NCI-H2081 (cell line): ENCODE results near the gene POU2F2.

ENCODE experiments used
- DNase-seq, 2 experiments: peaks; one replicate each; lab custom pipeline; 2025; lab: John Stamatoyannopoulos, UW

POU2F2 gene

GRCh38 chr19:42132030-42132628 is at the start of gene POU2F2:
TSS of gene POU2F2 (minus strand) at chr19:42132446. CDS start at chr19:42132411, 35 bp downstream.
- no peak for DNase-seq

DNA sequence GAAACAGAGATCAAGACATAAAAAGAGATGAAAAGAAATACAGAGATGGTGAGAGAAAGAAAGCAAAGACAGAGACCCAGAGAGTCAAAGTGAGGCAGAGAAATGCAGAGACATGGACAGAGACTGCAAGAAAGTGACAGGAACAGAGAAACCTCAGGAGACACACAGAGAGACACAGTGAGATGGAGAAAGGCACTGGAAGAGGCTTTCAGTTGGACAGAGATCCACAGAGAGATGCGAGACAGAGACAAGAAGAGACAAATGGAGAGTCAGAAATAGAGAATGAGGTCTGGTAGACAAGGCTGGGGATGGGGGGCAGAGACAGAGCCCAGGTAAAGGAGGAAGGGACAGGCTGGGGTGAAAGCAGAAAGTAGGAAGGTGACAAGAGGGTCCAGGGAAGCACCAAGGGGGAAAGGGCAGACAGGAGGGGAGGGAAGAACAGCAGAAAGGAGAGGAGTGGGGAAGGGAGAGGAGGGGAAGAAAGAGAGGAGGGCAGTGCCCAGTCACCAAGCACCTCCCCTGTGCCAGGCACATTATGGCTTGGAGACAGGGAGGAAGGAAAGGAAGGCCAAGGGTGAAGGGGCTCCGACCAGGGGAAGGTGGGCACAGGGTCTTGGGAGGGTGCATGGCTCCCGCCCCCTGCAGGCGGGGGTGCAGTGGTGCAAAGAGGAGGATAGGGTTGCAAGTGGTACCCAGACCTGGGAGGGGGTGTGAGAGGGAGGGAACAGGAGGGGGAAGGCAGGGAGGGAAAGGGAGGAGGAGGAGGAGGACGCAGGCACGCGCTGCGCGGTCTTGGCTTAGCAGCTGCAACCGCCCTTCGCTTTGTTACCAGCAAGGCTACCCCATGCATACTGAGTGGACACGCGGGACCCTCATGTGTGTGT is 46.8 kb upstream of the POU2F2 start:
- DNase-seq = no peak

DNA sequence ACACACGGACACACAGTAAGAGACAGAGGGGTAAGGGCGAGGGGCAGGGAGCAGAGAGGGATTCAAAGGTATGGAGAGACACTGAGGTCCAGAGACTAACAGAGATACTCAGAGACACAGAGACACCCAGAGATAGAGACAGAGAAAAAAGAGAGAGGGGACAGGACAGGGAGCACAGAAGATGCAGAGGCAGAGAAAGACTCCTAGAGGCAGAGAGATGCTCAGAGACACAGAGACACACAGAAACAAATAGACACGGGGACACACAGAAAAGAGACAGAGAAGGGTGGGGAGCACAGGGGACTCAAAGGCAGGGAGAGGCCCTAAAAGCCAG is 45.4 kb upstream of the POU2F2 start:
- DNase-seq = no peak

DNA sequence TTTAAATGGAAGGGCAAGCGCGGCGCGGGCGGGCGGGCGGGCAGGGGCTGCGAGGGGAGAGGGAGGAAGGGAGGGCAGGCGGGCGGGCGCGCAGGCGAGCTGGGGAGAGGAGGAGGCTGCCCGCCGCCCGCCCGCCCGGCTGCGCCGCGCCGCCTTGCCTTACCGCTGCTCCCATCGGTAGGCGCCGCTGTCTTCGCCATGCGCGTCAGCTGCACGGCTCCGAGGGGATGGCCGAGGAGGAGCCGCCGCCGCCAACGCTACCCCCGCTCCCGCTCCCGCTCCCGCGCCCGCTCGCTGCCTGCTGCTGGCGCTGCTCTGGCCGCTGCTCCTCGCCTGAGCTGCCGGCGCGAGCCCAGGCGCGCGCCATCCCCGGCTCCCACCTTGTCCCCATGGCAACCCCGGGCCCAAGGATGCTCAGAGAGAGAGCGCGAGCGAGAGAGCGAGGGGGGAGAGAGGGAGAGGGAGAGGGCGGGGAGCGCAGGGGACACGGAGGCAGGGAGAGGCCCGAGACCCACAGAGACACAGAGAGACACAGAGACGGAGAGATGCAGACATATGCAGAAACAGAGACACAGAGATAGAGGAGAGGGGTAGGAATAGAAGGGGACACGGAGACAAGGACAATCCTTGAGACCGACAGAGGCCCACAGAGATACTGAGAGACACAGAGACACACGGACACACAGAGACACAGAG is 44.9 kb upstream of the POU2F2 start:
- DNase-seq = peak; percentile 78 to 79

DNA sequence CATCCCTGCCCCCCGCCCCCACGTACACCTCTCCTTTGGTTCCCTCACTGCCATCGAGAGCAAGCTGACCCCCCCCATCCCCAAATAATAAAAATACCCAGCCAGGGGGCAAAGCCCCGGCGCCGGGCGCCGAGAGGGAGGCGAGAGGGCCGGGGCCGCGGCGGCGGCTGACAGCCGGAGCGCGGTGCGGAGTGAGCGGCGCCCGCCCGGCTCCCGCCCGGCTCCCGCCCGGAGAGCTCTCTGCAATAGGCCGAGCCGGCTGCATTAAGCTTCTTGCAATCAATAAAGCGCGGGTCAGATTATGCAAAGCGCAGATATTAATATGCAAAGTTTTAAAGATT is 44.4 kb upstream of the POU2F2 start:
- DNase-seq = no peak

DNA sequence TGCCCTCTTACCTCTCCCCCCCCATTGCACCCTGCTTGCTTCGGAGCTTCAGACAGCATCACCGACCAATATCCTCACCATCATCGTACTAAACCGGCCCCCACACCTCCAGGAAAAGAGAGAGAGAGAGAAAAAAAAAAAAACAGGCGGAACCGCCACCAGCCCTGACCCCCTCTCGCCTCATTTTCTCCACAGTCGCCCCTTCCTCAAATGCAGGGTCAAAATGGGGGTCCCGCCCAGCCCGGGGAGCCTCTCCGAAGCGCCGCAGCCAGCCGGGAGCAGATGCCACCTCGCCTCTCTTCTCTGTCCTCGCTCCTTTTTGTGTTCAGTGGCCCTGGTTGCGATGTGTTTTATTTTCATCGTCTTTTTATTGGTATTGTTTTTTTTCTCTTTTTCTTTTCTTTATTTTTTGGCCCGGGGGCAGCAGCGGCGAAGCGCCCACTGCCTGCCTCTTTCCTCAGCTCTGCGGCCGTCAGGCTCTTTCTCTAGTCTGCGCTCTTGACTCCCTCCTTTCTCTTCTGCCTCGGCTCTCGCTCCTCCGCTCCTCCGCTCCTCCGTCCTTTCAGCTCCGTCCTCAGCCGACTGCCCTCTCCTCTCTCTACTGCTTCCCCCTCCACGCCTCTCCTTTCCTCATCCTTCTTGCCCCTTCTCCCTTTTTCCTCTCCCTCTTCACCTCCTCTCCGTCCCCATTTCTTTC is 43.9 kb upstream of the POU2F2 start:
- DNase-seq = peak in 1 of 2 experiments; percentile 13

GRCh38 chr19:42174958-42175734 is 42.9 kb upstream of the POU2F2 start:
- no peak for DNase-seq

DNA sequence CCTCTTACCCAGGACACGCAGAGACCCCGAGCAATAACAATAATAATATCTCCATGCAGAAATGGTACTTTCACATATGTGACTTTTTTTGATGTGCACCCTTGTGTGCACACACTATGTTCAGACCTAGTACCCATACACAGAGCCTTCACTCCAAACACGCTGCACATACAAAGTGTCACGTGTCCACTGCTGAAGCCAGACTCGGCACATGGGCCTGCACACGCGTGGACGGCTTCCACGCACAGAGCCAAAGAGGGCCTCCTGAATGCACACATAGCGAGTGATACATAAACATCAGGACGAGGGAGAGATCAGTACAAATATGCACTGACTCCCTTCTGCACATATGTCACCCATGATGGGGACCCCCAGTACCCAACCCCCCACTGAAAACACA is 41.9 kb upstream of the POU2F2 start:
- no peak for DNase-seq

- DNase-seq = no peak
These were observed 41.4 kb upstream of the POU2F2 start for GRCh38 chr19:42173695-42174094.

DNA sequence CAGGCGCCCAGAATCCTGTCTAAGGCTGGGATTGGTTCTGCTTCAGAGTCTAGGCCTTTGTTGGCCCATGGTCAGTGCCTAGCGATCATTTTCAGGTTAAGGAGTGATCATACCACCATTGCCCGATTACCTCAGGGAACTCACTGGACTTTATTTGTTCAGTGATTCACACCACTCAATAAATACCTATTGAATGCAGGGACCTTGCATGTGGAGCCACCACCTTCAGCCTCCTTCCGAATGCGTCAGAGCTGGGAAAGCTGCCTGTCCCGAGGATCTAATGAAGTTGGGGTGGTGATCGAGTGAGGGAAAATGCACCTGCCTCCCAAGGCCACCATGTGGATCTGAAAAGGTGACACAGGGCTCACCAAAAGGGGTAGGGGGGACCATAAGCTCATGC is 40.0 kb upstream of the POU2F2 start:
- no peak for DNase-seq

DNA sequence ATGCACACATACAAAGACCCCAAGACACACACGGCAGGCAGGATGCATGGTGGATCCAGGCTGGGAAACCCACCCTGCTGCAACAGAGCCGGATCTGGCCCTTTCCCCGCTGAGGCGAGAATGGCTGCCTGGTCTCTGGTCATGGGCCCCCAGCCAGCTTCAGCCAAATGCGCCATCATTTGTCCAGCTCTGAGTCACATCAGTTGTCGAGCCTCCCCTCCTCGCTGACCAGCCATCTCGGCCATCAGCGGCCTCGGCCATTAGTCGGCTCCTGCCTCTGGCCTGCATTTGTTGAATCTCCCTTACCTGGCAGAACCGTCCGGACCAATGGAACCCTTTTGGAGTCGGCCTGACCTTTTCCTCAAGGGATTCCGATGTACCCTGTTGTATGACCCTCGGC is 38.5 kb upstream of the POU2F2 start:
- no peak for DNase-seq

- no peak for DNase-seq
These were observed 37.5 kb upstream of the POU2F2 start for GRCh38 chr19:42169486-42170413.

DNA sequence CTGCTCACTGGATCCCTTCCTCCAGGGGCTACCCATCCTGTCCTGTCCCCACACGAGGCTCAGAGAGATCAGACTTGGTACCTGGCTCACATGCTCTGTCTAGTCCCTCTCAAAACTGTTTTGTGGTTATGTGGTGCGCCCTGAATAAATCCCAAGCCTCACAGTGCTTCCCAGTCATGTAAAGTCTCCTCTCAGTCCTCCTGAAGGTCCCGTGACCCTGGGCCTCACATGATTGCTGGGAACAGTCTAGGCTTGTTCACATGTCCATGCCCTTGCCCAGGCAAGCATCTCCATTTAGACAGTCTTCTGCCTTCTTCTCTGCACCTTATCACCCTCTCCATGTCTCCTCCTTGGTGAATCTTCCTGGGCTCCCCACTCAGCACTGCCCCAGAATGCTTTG is 36.0 kb upstream of the POU2F2 start:
- no peak for DNase-seq

GRCh38 chr19:42166316-42166715 is 34.1 kb upstream of the POU2F2 start:
- DNase-seq = peak in 1 of 2 experiments; percentile 4

- DNase-seq = no peak
These were observed 32.9 kb upstream of the POU2F2 start for GRCh38 chr19:42165146-42165545.

GRCh38 chr19:42161616-42162263 is 29.5 kb upstream of the POU2F2 start:
- DNase-seq = no peak

DNA sequence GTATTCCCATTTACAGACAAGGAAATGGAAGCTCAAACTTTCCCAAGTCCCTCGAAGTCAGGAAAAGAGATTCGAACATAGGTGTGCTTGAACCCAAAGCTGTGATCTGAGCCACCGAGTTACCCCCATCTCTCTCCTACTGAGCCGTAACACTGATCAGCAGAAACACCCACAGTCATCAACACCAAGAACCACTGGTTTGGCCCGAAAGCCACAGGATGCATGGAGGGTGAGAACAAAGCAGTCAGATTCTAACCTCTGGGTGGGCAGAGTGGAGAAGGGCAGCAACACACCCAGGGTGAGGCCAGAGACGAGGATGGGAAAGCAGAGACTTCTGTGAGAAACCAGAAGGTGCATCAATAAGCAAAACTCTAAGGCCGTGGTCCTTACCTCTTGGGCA is 27.7 kb upstream of the POU2F2 start:
- DNase-seq = no peak

- DNase-seq = no peak
These were observed 26.7 kb upstream of the POU2F2 start for GRCh38 chr19:42158926-42159325.

DNA sequence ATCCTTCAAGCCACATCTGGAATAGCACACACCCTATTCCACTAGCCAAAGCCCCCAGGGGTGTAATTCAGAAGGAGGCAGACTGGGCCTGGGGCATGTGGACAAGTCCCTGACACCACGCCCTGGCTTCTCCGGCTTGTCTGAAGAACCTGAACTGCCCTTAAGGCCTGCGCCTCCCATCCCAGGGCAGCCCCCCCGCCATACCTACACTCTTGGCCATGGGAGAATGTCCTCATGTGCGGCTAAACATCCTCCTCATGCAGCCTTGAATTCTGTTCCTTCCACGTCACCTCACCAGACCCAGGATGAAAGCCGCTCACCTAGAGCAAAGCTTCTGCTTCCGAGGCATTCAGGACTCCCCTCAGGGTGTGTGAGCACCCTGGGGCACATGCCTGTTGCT is 24.3 kb upstream of the POU2F2 start:
- no peak for DNase-seq

GRCh38 chr19:42155796-42156195 is 23.6 kb upstream of the POU2F2 start:
- DNase-seq = no peak
